SH-SY5Y (cell line): Measurements from ENCODE around the gene RIN3.

Experiments
- GATA2 ChIP-seq: IDR thresholded peaks from 2 replicates; pipeline ENCODE4 v1.6.1; 2011; ENCODE audit warnings: mild to moderate bottlenecking, low read depth, low read length
- GATA3 ChIP-seq: IDR thresholded peaks from 2 replicates; pipeline ENCODE4 v1.6.1; 2011; ENCODE audit warnings: low read depth, mild to moderate bottlenecking, low read length, moderate library complexity

Gene RIN3

DNA sequence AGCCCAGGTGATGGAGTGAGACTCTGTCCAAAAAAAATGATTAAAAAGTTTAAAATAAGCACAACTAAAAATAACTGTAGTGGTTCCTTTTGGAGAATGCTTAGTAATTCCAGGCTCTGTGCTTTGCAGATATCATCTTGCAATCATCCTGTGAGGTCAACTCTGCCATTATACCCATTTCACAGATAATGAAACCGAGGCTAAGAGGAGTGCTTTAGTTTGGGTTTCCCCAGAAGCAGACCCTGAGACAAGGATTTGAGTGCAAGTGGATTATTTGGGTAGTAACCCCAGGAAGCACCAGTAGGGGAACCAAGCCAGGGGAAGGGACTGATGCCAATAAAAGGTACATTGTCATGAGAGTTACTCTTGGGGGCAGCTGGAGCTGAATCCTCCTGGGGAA lies 44.7 kb downstream of the RIN3 start:
- TF ChIP-seq GATA2: no peak

DNA sequence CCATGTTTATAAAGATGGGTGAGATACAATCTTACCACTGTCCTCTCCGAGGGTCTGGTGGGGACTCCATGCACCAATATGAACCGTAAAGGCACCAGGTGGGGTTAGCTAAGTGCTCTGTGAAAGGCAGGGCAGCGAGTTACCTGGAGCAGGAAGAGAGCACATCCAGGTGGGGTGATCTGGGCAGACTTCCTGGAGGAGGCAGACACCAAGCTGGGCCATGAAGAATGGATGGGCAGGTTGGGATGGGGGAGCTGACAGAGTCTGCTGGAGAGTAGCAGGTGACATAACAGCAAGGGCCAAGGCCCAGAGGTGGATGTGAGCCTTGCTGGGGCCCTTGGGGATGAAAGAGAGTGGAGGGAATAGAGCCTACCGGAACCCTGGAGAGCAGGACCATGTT lies 45.9 kb downstream of the RIN3 start:
- no peak for TF ChIP-seq GATA2
- no peak for TF ChIP-seq GATA3

DNA sequence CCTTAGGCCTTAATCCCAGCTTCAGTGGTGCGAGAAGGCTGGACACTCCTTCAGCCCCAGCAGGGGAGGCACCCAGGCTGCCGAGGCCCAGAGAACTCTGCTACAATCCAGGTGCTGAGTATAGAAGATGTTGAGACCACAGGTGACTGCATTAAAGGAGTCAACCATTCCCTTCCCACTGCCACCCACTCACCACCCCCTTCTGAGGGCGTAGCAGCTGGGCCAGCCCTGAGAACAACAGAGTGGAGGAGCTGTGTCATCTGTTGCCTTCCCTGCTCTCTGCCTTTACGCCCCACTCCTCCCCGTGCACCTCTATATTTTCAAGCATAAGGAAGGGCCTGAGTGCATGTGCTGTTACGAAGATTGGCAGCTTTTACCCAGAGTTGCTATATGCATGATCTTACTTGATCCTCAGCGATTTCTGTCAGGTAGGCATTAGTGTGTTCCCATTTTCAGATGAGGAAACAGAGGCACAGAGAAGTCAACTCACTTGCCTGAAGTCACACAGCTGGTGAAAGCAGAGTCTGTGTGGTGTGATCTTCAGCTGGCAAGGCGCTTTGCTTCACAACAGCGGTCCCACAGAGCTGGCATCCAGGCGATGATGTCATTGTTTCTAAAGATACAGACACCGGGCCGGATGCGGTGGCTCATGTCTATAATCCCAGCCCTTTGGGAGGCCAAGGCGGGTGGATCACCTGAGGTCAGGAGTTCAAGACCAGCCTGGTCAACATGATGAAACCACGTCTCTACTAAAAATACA lies 46.7 kb downstream of the RIN3 start:
- no peak for TF ChIP-seq GATA3
- no peak for TF ChIP-seq GATA2

DNA sequence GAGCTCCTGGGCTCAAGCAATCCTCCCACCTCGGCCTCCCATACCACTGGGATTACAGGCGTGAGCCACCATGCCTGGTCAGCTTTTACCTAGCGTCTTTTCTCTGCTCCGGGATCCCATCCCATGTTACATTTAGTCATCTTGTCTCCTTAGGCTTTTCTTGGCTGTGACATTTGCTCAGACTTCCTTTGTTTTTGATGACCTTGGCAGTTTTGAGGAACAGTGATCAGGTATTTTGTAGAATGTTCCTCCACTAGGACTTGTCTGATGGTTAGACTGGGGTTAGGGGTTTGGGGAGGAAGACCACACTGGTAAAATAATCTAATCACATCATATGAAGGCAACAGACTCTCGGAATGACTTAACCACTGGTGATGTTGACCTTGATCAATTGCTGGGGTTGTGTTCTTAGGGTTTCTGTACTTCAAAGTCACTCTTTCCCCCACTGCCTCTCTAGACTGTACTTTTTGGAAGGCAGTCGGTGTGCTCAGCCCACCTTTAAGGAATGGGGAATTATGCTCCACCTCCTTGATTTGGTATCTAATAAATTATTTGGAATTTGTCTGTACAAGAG lies 48.4 kb downstream of the RIN3 start:
- TF ChIP-seq GATA3 (no peak), GATA2 (no peak)

DNA sequence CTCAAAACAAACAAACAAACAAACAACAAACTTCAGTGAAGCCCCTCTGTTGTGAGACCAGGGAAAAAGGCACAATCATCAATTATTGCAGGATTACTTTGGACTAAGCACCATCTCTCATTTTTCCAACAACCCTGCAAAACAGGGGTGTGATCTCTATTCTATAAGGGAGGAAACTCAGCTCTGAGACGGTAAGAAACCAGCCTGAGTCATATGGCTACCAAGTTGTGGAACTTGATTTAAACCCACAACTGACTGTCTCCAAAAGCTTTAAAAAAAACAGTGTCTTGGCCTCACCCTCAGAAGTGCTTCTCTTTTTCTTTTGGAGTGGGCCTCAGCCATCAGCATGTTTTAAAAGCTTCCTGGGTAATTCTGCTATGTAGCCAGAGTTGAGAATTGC lies 49.8 kb downstream of the RIN3 start:
- TF ChIP-seq GATA3: no peak
- no peak for TF ChIP-seq GATA2

DNA sequence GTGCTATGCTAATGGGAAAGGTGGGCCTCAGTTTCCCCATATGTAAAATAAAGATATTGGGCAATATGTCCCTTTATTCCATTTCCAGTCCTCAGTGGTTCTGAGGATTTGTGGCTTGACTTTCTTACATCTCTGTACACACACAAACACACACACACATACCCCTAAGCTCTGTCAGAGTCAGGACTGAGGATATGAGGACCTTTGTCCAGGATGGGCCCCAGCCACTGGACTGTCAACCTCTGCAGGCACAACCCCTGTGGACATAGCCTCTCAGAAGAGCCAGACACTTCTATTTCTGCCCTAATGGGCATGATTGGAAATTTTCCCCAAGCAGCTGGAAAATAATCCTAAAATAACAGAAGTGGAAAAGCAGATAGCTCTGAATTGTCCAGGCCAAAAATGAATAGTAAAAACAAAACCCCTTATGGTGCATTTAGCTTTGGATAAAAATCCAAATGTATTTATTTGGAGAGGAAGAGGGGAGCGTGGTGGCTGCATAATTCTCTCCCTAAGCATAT lies 50.2 kb downstream of the RIN3 start:
- TF ChIP-seq GATA3: no peak

DNA sequence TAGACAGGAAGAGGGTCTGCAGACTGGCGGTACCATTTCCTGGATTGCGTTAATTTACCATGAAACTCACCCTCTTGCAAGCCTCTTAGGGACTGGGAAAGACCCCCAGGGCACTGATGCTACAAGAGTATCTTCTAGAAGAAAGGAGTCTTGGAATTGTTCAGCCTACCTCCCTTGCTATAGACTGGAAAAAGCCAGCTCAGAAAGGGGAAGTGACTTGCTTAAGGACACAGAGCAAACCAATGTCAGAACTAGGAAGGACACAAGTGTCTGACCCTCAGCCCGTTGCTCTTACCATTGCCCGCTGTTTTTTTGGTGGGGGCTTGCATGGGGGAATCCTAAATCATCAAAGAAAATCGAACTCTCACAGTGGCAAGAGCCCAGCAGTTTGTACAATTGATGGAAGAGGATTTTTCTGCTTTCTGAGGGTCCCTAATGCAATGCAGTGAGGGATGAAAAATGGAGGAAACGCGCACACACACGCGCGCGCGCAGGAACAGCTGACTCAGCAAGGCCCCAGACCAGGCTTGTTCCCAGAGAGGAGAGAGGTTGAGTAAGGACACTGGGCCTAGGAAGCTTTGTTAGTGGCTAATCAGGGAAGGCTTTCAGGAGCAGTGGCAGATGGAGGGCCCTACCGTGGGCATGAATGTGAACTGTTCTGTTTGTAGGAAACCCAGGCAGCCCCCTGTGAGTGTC lies 50.9 kb downstream of the RIN3 start:
- TF ChIP-seq GATA2 (no peak), GATA3 (no peak)

DNA sequence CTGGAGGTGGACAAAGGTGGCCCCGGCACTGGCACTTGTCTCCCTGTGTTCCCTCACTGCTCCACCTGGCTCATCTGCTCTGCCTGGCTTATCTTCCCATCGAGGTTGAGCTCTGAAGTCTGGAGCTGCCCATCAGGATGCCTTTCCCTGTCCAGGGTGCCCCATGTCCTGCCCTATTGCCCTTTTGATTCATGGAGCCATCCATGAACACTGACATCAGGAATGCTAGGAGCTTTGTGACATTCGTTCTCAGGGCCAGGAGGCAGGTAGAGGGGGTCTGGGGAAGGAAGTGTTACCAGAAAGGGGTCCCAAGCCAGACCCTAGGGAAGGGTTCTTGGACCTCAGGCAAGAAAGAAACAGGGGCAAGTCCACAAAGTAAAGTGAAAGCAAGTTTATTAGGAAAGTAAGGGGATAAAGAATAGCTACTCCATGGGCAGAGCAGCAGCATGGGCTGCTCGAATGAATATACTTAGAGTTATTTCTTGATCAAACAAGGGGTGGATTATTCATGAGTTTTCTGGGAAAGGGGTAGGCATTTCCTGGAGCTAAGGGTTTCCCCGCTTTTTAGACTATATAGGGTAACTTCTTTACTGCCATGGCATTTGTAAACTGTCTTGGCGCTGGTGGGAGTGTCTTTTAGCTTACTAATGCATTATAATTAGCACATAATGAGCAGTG lies 51.6 kb downstream of the RIN3 start:
- TF ChIP-seq GATA3 (no peak), GATA2 (no peak)

DNA sequence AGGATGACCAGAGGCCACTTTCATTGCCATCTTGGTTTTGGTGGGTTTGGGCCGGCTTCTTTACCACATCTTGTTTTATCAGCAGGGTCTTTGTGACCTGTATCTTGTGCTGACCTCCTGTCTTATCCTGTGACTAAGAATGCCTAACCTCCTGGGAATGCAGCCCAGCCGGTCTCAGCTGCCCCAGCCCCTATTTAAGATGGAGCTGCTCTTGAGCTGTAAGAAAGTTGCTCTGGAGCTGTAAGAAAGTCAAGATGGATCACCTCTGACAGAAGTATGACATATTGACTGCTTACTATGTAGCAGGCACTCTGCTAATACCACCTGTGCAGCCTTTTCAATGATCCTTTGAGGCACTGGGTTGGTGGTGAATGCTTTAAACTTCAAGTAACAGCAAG lies 52.1 kb downstream of the RIN3 start:
- TF ChIP-seq GATA2: no peak
- TF ChIP-seq GATA3: no peak

DNA sequence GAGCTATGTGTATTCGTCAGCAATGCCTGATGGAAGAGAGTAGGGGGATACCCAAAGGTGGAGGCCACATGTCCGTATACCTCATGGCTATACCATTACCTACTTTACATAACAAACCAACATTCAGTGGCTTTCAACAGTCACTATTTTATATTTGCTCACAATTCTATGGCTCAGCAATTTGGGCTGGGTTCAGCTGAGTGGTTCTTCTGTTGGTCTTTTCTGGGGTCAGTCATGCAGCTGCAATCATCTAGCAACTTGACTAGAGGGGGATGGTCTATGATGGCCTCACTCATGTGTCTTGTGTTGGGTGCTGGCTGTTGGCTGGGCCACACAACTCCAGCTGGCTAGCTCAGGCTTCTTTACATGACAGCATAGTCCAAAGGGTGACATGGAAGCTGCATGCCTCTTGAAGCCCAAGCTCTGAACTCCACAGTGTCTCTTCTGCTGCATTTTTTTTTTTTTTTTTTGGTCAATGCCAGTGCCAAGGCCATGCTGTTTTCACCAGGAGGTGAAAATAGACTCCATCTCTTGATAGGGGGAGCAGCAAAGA lies 53.7 kb downstream of the RIN3 start:
- TF ChIP-seq GATA2: no peak
- TF ChIP-seq GATA3: no peak

DNA sequence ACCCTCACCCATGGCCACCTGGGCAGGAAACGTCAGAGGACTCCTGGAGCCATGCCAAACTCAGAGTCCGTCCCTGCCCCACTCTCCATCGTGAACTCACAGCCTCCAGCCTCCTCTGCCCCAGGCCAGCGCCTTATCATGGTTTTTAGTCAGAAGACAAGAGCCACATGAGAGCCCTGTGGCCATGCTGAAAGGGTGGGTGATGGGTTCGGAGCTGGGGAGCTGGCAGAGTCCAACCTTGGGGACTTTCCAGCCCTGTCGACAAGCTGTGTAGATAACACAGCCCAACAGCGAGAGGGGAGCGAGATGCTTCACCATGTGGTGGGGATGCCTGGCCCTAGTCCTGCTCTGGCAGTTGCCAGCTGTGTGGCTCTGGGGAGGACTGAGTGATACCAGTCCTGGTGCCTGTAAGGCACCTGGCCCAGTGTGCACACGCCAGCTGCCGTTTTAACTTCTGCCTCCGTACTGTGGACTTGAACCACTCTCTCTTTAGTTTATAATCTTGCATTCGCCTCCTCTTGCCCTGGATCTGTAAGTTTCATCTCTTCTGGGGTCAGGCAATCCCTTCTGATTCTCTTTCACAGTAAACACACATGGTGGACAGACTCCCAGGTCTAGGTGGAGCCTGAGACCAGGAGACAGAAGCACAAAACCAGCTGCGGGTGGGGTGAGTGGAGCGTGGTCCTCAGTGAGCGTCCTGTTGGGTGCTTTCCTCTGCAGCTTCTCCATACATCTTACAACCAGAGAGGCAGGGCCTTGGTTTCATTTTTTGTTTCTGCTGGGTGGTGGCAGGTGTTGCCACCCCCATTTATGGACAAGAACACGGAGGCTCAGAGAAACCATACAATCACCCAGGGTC lies 55.3 kb downstream of the RIN3 start:
- TF ChIP-seq GATA3 (no peak), GATA2 (no peak)

DNA sequence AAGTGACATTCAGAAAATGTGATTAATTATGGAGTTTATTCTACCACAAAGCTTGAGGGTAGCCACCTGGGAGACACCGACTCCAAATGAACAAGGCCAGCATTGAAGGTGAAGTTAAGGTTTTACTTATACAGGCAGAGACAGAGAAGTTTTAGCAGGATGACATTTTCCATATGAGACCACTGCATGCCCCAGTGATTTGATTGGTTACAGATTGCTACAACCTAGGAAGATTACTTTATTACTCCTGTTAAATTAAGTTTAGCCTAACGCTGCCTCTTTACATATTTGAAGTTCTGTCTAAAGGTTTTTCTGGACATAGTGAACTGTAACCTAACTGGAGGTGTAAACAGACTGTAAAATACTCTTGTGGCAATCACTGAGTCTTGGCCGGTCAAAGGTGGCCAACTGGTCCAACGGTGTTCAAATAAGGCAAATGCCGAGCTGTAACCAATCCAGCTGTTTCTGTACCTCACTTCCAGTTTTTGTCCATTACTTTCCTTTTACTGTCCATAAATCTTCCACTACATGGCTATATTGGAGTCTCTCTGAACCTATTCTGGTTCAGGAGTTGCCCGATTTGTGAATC lies 57.2 kb downstream of the RIN3 start:
- no peak for TF ChIP-seq GATA2
- TF ChIP-seq GATA3: no peak

DNA sequence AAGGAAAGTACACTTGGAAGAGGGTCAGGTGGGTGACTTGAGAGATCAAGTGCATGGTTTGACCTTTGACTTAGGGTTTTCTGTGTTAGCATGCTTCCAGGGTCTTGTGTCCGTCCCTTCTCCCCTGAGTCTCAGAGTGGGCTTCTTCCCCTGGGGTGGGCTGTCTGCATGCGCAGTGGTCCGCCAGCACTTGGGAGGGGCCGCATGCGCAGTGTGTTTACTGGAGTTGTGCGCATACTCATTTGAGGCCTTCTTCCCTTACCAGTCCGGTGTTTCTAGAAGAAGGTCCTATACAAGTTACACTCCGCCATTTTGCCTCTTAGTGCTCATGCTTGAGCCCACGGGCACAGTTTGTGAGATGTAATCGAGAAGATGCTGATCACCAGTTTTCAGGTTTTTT lies 58.5 kb downstream of the RIN3 start:
- TF ChIP-seq GATA2 (no peak), GATA3 (no peak)
